Jurkat, Clone E6-1 (cell line): Measurements from ENCODE around the gene NCKAP5.

Source experiments
- DNase-seq: peaks from one replicate; pipeline ENCODE4 v3.0.0-alpha.2; 2011; ENCODE audit warnings: low read depth, low spot score
- H3K4me3 ChIP-seq: 2 replicates; pipeline ENCODE4 v1.5.1; 2011; ENCODE audit warnings: mild to moderate bottlenecking, low read length, control low read depth, moderate library complexity

NCKAP5 gene

GRCh38 chr2:133416146-133416545 lies 152.1 kb downstream of the NCKAP5 start:
- no peak overlapping the region for H3K4me3 ChIP-seq
- no peak for DNase-seq

- DNase-seq: no peak
These were observed 152.9 kb downstream of the NCKAP5 start for GRCh38 chr2:133415210-133415876.

DNA sequence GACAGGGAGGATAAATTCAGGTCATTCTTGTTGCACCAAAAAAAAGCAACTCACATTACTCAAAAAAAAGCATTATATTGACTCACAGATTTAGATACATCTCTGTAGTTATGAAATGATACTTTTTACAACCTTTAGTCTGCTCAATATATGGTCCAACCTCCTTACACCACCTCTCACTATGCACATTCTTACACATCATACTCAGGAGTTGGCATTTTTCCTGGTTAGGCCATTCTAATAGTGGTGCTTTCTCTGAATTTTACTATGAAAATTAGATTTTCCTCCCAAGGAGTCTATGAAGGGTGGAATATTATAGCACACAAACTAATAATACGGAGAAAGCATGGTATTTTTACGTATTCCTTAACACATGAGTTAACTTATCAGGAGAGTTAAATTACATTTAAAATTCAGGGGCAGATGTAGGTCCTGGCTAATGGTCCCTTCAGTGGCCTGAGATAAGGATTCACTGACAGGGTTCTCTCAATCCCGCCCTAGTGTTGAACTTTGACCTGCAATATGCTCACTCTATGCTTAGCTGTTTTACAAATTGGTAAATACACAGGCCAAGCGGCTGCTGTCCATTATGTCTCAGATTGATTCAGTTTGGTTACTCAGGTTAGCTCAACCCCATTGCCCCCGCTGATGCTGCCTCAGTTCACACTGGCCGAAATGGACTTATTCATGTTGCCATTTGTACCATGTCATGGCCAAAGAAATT lies 153.6 kb downstream of the NCKAP5 start:
- no peak for DNase-seq
- H3K4me3 ChIP-seq: no peak overlapping the region

More at GRCh38 chr2:133415210-133415876, 152.9 kb downstream of the NCKAP5 start:
- no peak overlapping the region for H3K4me3 ChIP-seq

- H3K4me3 ChIP-seq: no peak overlapping the region
- no peak for DNase-seq
These were observed 154.4 kb downstream of the NCKAP5 start for GRCh38 chr2:133413863-133414262.

- DNase-seq: no peak
- no peak overlapping the region for H3K4me3 ChIP-seq
These were observed 155.6 kb downstream of the NCKAP5 start for GRCh38 chr2:133412694-133413093.

DNA sequence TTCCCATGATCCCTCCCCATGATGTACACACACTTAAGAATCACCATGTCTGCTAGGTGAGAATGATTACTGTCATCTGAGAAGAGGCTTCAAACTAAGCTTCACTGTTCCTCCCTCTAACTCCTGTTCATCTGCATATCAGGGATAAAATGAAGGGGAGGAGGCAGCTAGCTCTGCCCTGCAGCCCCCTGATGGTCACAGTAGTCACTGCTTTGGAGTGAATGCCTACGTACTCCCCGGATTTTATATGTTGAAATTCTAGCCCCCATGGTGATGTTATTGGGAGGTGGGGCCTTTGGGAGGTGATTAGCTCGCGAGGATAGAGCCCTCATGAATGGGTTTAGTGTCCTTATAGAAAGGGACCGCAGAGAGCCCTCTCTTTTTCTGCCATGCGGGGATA lies 156.4 kb downstream of the NCKAP5 start:
- DNase-seq: no peak
- H3K4me3 ChIP-seq: no peak overlapping the region

GRCh38 chr2:133411101-133411500 lies 157.2 kb downstream of the NCKAP5 start:
- no peak overlapping the region for H3K4me3 ChIP-seq

GRCh38 chr2:133409581-133410285 lies 158.5 kb downstream of the NCKAP5 start:
- no peak overlapping the region for H3K4me3 ChIP-seq
- no peak for DNase-seq

More at GRCh38 chr2:133411101-133411500, 157.2 kb downstream of the NCKAP5 start:
- no peak for DNase-seq

- DNase-seq: no peak
- no peak overlapping the region for H3K4me3 ChIP-seq
These were observed 159.6 kb downstream of the NCKAP5 start for GRCh38 chr2:133408671-133409070.

GRCh38 chr2:133407341-133407740 lies 160.9 kb downstream of the NCKAP5 start:
- H3K4me3 ChIP-seq: no peak overlapping the region
- no peak for DNase-seq

DNA sequence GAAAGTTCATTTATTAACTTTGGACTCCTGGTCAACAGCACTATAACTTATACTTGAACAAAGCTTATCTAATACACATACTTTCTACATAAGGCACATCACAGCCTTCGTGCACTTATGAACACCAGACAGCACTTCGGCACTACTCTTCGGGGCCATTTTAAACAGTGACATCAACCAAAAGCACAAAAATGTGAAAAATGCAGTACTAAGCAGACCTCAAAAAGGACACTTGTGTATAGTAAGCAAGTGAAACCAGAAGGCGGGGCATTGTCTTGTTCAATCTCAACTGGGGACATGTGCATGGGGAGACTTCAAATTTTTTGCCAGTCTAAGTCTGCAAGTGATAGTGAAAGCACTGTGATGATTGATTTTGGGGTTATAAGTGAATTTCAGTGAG lies 163.0 kb downstream of the NCKAP5 start:
- H3K4me3 ChIP-seq: no peak overlapping the region
- DNase-seq: no peak

- DNase-seq: no peak
- no peak overlapping the region for H3K4me3 ChIP-seq
These were observed 167.9 kb downstream of the NCKAP5 start for GRCh38 chr2:133400411-133400810.

- DNase-seq: no peak
- H3K4me3 ChIP-seq: no peak overlapping the region
These were observed 174.4 kb downstream of the NCKAP5 start for GRCh38 chr2:133393895-133394294.

- no peak overlapping the region for H3K4me3 ChIP-seq
- DNase-seq: no peak
These were observed 178.1 kb downstream of the NCKAP5 start for GRCh38 chr2:133390156-133390555.

GRCh38 chr2:133389569-133389968 lies 178.7 kb downstream of the NCKAP5 start:
- DNase-seq: no peak
- no peak overlapping the region for H3K4me3 ChIP-seq

- no peak for DNase-seq
- no peak overlapping the region for H3K4me3 ChIP-seq
These were observed 185.7 kb downstream of the NCKAP5 start for GRCh38 chr2:133382566-133382965.

DNA sequence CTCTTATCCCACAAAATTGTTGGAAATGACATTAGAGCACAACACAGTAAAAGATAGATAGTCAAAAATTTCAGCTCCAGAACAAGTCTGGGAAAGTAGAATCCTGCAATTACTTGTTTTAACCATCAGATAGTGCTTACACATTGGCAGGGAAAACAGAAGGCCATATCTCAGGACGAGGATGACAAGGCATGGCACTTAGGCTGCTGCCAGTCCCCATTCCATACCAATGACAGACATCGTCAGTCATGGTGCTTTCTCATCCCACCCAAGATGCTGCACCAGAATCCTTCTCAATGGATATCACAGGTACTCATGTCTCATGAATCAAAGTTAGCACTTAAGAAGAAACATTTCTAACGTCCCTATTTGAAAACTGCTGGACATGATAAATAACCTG lies 187.3 kb downstream of the NCKAP5 start:
- no peak overlapping the region for H3K4me3 ChIP-seq
- DNase-seq: no peak

GRCh38 chr2:133378928-133379549 lies 189.2 kb downstream of the NCKAP5 start:
- no peak overlapping the region for H3K4me3 ChIP-seq
- DNase-seq: no peak

GRCh38 chr2:133378386-133378785 lies 189.9 kb downstream of the NCKAP5 start:
- no peak overlapping the region for H3K4me3 ChIP-seq

GRCh38 chr2:133377599-133377998 lies 190.7 kb downstream of the NCKAP5 start:
- no peak for DNase-seq
- H3K4me3 ChIP-seq: no peak overlapping the region

More at GRCh38 chr2:133378386-133378785, 189.9 kb downstream of the NCKAP5 start:
- DNase-seq: no peak
